Lower leg skin (tissue), 3 donors: ENCODE measurements around the gene RPL10.

Source experiments
- POLR2A ChIP-seq, 2 donors: fragments of 450-650 bp; IDR thresholded peaks; one replicate each; pipeline ENCODE4 v1.6.1; 2016 to 2017; ENCODE audit warnings: antibody characterized with exemption in 2 of 2, mild to moderate bottlenecking in 1 of 2, moderate library complexity in 1 of 2
- TF ChIP-seq, protein P1 (sequence below), 3 donors: fragments of 450-650 bp; IDR thresholded peaks; one replicate each; pipeline ENCODE4 v1.5.1; 2016; ENCODE audit warnings: antibody characterized with exemption in 3 of 3, mild to moderate bottlenecking in 3 of 3, moderate library complexity in 2 of 3

DNA sequence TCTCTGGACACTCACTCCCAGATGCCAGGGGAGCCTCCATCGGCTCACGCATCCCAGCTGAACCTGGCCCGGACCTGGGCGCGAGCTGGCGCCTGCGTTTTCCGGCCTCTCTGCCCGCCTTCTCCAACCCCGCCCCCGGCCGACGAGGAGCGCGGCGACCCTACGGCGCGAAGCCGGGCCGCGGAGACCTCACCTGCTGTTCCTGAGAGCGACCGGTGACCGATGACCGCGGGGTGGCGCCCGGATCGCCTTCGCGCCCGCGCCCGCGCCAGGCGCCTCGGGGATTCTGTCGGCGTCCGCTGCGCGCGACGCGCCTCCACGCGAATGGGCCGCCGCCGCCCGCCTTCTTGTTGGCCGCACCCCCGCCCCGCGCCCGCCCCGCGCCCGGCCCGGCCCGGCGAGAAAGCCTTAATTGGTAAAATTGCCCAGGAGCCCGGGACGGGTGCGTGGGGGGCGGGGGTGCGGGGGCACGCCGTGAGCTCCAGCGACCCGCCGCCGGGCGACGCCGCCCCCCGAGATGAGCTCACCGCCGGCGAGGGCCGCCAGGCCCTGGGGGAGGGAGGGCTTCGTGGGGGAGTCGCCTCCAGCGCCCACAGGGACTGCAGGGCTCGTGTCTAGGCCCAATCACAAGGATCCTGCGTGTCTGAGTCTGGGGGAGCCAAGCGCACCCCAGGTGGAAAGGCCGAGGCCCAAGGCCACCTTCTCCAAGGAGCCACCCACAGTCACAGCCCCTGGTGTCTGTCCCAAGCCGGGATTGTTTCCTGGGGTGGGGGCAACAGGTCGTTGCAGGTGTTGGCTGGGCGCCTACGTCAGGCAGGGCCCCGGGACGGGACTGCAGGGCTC is 23.6 kb upstream of the RPL10 start, which contains the start of gene FLNA:
- TF ChIP-seq, protein P1, sequence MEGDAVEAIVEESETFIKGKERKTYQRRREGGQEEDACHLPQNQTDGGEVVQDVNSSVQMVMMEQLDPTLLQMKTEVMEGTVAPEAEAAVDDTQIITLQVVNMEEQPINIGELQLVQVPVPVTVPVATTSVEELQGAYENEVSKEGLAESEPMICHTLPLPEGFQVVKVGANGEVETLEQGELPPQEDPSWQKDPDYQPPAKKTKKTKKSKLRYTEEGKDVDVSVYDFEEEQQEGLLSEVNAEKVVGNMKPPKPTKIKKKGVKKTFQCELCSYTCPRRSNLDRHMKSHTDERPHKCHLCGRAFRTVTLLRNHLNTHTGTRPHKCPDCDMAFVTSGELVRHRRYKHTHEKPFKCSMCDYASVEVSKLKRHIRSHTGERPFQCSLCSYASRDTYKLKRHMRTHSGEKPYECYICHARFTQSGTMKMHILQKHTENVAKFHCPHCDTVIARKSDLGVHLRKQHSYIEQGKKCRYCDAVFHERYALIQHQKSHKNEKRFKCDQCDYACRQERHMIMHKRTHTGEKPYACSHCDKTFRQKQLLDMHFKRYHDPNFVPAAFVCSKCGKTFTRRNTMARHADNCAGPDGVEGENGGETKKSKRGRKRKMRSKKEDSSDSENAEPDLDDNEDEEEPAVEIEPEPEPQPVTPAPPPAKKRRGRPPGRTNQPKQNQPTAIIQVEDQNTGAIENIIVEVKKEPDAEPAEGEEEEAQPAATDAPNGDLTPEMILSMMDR (IDR thresholded peaks at IDR 0.05) = no peak
- no peak for TF ChIP-seq POLR2A (IDR thresholded peaks at IDR 0.05)
